Measurements from ENCODE around the gene EFHD2.
"Not testable (repeated sequence)": the region's sequence is repeated elsewhere in the genome, so short reads cannot be mapped to it uniquely, and the experiment has no call there.

The EFHD2 gene

DNA sequence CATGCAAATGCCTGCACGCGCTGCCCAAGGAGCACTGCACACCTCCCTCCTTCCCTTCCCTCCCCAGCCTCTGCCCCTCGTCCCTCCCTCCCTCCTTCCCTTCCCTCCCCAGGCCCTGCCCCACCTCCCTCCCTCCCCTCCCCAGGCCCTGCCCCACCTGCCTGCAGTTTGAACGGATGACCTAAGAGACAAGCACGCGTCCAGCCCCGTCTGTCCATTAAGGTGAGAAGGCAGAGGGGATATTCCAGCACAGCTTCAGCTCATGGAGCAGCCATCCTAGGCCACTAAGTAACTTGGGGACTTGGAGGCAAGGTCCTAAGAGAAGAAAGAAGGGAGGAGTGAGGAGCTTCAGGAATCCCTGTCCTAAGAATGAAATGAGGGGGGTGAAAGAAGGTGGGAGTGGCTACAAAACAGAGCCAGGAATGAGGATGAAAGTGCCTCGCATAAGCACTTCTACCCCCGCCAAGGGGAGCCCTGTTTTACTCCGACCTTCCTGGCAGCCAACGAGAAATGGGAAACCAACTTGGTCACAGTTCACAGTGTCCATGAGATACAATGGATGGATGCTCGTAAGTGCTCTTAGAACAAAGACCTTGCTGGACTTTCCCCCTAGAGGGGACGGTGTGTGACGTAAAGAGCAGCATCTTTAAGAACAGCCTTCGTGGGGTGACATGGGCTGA lies 21.3 kb upstream of the EFHD2 start:
- no peak for DNase-seq (ENCODE audit: low spot score)

DNA sequence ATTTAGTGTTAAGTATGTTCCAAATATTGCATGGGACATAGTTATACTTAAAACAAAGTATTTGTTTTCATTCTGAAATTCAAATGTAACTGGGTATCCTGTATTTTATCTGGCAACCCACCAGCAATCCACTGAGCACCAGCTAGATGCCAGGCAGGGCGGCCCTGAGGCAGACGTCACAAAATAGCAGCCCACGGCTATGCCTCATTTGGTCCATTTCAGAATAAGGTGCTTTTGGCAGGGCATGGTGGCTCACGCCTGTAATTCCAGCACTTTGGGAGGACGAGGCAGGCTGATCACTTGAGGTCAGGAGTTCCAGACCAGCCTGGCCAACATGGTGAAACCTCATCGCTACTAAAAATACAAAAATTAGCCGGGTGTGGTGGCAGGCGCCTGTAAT lies 19.9 kb upstream of the EFHD2 start:
- DNase-seq (ENCODE audit: low spot score); FAIRE-seq: not testable (repeated sequence)

More for the DNA sequence above, 21.3 kb upstream of the EFHD2 start:
- FAIRE-seq: no peak

DNA sequence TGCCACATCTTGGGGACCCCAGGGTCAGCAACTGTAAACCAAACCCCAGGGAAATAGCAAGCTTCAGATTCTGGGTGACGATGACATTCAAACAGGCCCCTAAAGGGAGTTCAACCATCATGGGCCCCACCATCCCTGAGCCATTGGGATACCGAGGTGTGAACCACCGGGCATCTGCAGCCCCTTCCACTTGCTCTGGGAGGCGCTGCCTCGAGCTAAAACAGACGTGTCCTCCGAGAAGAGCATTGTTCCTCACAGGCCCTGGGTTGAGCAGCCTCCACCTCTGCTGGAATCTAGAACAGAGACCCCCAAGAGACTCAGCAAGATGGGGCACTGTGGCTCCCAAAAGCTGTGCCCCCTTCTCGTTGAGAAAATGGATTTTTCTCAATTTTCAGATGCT lies 19.0 kb upstream of the EFHD2 start:
- no peak for DNase-seq (ENCODE audit: low spot score)
- FAIRE-seq: no peak

DNA sequence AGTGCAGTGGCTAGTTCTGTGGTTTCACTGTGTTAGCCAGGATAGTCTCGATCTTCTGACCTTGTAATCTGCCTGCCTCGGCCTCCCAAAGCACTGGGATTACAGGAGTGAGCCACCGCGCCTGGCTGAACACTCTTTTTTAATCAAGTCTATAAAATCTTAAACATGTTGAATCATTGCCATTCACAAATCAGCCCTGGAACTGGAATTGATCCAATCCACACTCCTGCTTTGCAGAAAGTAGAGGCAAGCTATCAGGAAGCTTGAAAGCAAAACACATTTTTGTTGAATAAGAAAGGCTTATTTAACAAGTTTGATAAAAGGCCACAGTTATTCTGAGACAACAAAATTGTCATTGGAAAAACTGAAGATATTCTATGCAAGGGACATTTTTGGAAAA lies 18.3 kb upstream of the EFHD2 start:
- DNase-seq (ENCODE audit: low spot score) (no peak), FAIRE-seq (no peak)

DNA sequence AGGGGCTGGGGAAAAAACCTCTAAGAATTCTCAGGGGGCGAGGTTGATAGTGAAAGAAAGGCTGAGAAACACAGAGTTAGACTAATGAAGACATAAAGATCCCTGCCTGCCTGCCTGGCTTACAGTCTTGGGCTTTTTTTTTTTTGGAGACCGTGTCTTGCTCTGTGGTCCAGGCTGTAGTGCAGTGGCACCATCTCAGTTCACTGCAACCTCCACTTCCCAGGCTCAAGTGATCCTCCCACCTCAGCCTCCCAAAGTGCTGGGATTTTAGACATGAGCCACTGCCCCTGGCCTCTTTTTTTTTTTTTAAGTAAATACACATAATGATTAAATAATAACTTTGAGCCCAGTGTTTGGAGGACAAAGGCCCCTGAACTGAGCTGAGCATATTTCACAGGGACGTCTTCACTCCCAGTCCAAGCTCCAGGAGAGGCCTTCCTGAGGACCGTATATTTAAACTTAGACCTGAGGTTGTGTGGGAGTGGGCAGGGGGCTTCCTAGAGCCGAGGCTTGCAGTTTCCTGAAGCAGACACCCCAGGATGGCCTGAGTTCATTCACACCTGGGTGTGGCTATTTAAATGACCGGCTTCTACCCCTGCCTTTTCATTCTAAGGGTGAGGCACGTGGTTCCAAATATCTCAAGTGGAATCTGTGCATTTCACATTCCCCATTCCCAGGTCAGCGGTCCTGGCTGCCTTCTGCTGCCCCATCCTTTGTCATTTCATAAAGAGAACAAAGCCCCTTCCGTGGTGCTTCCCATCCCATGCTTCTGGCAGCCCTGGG lies 16.0 kb upstream of the EFHD2 start:
- no peak for FAIRE-seq
- no peak for DNase-seq (ENCODE audit: low spot score)

DNA sequence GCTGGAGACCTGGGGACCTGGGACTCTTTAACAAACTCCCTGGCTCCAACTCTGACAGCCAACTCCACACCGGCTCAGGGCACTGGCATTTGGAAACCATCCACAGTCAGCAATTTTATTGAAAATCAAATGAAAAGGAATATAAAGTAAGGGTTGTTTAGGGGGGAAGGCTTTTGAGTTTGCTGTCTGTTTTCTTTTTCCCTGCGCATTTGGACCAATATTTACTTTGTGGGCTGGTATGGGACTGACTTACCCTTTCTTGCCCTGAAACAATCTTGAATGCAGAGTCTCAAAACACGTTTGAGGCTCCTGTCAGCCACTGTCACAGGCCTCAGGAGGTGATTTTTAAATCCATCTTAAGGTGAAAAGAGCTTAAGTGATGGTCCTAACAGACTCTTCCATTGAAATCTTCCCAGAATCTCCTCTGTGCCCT lies 15.4 kb upstream of the EFHD2 start:
- FAIRE-seq: no peak
- no peak for DNase-seq (ENCODE audit: low spot score)

DNA sequence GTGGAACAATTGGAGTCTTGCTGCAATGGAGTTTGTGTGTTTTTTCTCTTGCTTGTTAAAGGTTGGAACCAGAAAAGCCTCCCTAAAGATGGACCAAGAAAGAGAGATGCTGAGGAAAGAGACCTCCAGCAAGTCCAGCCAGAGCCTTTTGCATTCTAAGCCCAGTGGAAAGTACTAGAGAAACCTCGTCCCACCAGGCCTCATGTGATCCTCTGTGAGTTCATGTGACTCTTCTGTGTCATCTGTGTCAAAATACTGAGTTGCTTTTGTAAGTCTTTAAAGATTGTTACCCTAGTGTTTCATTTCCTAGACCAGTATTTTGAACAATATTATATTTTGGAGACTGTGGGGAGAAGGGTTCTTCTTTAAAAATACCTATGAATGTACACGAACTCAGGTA lies 12.5 kb upstream of the EFHD2 start:
- no peak for FAIRE-seq
- DNase-seq (ENCODE audit: low spot score): no peak

DNA sequence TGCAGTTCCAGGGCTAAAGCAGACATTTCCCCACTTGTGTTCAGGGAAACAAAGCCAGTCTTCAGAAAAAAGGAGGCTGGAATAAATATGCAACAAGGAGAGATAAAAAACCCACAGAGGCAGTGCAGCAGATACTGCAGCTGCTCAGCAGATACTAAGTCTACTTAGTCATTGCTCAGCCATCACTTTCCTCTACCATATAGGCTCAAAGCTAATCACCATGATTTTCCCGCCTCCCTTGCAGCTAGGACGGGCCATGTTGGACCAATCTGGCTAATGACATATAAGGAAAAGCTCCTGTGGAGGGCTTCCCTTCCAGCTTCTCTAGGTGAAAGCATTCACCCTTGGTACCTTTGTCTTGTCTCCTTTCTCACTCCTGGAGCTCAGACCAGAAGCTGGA lies 10.0 kb upstream of the EFHD2 start:
- FAIRE-seq (no peak), DNase-seq (ENCODE audit: low spot score) (no peak)

DNA sequence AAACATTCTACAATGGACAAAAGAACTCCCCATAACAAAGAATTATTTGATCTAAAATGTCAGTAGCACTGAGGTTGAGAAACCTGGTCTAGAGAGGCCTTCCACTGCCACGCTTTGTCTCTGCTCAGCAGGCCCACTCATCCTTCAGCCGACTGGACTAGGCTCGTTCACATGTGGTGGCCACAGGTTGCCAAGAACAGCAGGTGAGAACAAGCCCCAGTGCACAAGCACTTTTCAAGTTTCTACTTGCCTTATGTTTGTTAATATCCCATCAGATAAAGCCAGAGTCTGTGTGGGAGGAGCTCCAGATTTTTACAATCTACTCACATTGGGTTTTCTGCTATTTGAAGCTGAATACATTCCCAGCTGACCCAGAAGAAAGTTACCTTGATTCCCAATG lies 9.1 kb upstream of the EFHD2 start:
- DNase-seq (ENCODE audit: low spot score) (no peak), FAIRE-seq (no peak)

DNA sequence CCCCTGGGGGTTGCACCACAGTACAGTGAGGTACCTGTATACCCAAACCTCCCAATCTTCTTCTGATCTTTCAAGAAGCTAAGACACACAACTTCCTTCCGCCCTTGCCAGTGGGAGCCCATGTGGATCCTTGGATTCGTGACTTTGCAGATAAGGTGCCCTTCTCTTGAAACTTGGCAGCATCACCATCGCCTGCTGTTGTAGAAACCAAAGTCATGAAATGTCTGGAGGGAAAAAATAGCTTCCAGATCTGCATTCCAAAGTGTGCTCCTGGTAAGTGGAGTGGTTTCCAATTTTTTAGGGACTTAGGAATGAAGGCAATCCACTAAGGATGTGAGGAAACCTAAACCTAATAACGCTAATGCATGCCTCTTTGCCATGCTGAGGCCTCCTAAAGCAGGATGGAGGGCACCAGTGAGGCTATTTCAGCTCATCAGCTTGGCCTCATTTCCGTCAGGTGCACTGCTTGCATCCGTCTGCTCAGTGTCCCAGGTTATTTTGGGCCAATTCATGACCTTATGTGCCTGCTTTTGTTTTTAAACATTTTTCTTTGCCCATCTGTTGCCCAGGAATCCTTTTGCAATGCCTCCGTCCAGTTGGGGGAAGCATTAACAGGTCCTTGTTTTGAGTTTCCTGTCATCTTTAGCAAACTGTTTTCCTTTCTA lies 8.2 kb upstream of the EFHD2 start:
- no peak for FAIRE-seq
- DNase-seq (ENCODE audit: low spot score): no peak

DNA sequence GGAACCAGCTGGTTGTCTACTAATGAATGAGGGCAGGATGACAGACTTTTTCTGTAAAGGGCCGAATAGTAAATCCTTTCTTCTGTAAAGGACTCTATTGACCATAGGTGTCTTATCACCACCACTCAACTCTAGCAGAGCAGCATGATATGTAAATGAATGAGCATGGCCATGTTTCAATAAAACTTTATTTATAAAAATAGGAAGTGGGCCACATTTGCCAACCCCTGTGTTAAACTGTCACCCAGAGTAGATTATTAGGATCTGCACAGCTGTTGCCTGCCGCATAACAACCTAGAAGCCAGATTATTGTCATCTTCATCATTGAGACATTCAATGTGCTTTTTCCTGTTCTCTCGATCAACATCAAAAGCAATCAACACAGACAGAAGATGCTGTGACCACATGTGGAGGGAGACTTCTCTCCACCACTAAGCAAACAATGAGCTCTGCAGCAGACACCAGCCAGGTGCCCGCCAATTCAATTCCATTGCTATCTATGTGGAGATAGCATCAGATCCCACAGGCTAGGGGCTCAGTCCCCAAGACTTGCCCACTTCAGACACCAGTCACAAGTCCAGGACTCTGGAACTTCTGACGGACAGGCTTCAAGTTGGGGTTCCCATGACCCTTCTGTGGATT lies 6.8 kb upstream of the EFHD2 start:
- no peak for FAIRE-seq

DNA sequence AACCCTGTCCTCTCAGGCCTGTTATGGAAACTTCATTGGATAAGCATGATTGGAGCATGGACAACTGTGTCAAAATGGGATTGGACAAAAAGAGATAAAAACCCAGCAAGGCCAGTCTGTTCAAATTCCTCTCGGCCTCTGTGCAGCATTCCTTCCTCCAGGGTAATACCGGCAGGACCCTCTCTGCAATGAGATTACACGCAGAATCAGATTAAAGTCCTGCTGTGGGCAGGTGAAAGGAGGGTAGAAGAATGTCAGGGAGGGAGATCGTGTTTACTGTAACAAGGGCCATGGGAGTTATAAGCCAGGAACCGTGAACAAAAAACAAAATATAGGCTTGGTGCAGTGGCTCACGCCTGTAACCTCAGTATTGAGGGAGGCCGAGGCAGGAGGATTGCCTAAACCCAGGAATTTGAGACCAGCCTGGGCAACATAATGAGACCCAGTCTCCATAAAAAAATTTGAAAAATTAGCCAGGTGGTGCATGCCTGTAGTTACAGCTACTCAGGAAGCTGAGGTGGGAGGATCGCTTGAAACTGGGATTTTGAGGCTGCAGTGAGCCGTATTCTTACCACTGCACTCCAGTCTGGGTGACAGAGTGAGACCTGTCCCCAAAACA lies 5.6 kb upstream of the EFHD2 start:
- no peak for FAIRE-seq
- DNase-seq (ENCODE audit: low spot score): no peak

More for the DNA sequence above, 6.8 kb upstream of the EFHD2 start:
- DNase-seq (ENCODE audit: low spot score): no peak

DNA sequence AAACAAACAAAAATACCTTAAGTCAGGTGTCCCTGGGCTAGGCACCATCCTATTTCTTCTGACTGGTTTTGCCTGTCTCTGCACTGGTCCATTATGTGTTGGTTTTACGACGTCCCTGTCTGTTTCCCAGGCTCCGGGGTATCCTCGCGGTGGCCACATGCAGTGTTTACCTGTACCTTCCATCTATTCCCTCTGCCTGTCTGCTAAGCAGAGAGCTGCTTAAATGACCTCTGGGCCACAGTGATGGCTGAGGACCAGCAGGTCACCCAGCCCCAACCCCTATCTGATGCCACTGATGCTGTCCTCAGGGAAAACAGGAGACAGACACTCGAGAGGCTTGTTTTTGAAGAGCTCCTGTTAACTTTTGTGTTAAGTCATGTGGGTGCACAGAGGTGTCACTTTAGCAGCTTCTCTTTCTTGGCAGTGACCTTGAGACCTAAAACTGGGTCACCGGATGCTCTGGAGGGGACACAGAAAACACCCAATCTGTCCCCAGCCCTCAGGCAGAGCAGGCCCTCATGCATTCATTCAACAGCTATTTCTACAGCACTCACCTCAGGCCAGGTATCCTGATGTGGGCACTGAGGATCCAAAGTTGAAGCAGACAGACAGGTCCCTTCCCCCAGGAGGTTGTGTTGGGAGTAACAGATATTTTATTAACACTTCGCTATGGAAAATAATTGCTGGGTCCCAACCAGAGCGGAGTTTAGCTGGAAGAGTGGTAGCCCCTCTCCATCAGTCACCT lies 4.4 kb upstream of the EFHD2 start:
- DNase-seq (ENCODE audit: low spot score): no peak
- FAIRE-seq: no peak

DNA sequence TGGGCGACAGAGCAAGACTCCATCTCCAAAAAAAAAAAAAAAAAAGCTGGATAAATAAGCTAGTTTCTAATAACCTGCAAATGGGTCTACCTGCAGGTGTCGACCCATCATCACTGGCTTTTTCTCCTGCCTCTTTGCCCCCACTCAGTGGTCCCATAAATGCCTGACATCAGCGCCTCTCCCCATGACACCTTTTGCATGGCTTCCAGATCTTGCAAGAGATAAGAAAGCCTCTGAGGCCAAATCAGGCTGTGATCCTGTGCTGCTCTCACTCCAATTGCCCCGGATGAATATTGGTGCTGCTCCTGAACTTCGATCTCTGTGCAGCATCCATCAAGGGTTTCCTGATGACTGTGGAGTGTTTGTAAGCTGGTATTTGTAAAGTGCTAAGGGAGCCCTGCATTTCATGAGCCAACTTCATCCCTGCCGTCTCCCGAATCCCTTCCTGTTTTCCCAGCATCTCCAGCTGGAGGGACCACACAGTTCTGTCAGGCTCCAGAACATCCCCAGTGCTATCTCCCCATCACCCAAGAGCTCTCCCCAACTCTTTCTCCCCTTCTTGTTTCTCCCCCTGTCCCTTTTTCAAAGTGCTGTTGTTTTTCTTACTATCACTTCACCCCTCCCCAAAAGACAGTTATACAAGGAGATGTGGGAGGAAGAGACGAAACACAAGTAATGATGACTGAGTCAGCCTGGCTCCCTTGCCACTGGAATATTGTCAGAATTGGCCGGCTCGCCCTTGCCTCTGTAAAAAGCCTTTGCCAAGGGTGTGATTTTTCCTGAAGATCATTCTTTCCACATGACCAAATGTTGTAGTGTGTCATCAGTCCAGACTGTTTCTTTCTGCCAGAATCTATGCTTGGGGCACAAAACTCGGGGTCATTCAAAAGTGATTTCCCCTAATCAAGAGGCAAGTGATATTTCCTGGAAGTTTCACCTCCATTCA lies 2.8 kb upstream of the EFHD2 start:
- peak; percentile 66 for DNase-seq (ENCODE audit: low spot score)

DNA sequence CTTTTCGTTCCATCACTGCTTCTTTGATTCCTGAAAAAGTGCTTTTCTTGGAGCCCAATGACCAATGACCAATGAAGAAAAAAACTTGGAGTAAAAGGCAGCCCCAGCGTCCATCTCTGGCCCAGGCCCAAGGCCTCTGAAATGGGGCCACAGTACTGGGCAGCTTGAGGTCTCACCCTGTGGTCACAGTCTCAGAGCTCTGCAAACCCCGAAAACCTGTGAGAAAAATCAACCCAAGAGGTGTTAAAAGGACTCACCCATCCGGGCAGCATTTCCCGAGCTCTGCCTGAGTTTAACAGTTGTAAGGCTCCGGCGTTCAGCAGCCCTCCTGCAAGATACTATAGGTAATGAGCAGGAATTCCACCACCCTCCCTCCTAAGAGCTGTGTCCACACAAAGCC lies 2.1 kb upstream of the EFHD2 start:
- no peak for DNase-seq (ENCODE audit: low spot score)
- no peak for FAIRE-seq

More for the DNA sequence above, 2.8 kb upstream of the EFHD2 start:
- peak; percentile 87 for FAIRE-seq

DNA sequence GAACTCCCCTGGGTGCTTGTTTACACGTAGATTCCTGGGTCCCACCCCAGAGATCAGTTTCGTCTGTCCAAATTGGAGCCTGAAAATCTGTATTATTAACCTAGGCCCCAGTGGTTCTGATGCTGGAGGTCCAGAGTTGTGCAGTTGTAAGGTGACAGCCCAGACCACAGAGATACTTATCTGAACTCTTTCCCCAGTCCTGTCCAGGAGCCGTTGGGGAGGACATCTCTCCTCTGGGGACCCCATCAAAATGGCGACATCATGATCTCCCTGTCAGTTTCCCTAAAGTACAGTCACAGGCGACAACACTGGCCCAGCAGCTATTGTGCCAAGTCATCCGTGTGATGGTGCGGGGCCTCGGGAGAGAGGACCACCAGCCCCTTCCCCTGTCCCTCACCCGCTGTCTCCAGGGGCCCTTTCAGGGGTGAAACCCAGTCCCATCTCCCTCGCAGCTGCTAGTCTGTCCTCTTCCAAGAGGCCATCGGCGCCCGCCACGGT lies 749 bp upstream of the EFHD2 start:
- FAIRE-seq (no peak), DNase-seq (ENCODE audit: low spot score) (no peak)

DNA sequence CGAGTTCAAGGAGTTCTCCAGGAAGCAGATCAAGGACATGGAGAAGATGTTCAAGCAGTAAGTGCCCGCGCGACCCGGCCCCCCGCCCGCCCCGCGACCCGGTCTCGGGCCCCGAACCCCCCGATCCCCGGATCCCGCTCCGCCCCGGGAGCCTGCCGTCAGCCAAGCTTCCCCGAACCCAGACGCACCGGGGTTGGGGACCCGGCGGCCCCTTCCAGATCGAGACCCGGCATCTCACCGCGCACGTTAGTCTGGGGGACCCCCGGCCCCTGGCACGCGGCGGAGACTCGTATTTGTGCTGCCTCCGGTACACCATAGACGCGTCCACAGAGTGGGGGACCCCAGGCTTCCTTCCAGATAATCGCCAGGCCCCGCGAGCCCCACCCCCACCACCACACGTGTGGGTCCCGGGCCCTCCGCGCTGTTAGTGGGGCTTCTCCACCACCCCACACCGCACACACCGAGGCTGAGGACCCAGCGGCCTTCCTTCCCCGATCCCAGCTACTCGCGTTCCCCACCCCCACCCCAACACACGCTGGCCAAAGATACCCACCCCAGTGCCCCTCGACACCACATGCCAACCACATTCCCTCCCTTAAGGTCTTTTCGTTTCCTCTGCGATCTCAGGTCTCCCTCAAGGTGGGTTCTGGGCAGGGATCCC lies 665 bp downstream of the EFHD2 start:
- DNase-seq (ENCODE audit: low spot score): no peak

DNA sequence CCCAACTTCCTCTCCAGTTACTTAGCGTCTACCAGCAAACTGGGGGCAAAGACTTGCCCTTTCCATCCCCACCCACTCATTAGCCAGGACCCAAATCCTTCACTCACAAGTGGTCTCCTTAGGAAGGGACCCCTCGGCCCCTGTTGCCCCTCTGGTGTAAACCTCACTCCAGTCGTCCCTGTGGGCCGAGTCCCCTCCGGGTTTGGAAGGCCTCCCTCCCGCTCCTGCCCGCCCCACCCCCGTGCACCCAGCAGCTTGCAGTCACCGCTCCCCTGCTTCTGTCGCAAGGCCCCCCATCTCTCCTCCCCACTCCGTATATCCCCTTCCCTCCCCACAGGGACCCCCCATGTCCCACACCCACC lies 1.2 kb downstream of the EFHD2 start:
- DNase-seq (ENCODE audit: low spot score): no peak
- FAIRE-seq: no peak

More for the DNA sequence above, 665 bp downstream of the EFHD2 start:
- FAIRE-seq: no peak

DNA sequence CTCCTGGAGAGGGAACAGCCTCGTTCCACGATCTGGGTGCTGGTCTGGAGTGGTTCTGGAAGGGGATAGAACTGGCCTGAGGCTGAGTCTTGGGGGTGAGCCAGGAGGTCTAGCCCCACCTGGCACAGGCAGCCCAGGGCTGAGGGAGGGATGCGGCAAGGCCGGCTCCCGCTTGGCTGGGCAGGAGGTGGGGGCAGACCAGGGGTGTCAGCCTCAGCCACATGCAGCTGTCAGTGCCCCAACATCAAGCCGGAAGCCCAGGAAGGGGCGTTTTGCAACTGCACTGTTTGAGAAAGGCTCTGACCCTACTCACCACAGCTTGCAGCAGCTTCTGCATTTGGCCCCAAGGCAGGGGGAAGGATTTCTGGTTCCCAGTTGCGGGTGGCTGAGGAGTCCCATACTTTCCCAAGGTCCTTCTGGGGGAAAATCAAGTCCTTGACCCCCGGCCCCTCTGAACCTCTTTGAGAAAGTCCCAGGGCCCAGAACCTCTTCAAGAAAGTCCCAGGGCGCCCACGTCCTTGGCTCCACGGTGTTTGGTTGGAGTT lies 2.0 kb downstream of the EFHD2 start:
- DNase-seq (ENCODE audit: low spot score) (no peak), FAIRE-seq (no peak)

Data from RCC 7860 (cell line).